Measurements from ENCODE around the gene TTC31. TPM values are rescaled to one million over a fixed set of nuclear protein-coding genes. Genes with fewer than 3 reads are reported as not detected.

TTC31 gene
- total RNA-seq, 1 experiment from 2014 or later, result 38.3 TPM

DNA sequence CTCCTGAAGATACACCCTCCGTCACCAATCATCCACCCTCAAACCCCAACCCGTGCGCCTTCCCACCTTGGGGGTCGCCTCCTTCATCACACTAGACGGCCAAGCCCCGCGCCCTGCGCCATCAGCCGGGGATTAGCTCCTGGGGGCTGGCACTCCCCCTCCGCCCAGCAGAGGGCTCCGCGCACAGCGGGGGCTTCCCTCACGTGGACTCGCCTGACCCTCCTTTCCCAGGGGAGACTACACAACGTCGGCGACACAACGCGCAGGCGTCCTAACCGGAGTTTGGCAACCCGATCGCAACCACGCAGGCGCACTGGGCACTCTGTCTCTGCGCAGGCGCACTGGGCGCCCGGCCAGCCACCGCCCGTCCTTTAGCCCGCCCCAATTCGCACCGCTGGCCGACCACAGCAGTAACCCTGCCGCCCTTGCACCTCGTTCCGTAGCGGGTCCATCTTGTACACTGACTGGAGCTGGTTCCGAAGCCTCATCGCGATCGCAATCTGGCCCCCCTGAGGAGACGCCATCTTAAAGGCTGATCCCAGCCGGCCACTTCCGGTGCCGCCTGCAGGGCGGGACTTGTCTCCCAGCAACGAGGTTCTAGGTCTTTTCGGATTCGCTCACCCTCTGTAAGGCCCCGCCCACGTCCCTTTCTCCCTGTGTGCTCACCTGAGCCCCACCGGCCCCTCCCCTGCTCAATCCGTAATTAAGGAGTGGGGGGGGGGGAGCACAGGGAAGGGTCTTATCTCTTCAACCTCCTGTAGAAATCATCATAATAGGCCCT is 24.5 kb downstream of the TTC31 start, which contains the start of gene PCGF1 (continued):
- TF ChIP-seq, protein P1, sequence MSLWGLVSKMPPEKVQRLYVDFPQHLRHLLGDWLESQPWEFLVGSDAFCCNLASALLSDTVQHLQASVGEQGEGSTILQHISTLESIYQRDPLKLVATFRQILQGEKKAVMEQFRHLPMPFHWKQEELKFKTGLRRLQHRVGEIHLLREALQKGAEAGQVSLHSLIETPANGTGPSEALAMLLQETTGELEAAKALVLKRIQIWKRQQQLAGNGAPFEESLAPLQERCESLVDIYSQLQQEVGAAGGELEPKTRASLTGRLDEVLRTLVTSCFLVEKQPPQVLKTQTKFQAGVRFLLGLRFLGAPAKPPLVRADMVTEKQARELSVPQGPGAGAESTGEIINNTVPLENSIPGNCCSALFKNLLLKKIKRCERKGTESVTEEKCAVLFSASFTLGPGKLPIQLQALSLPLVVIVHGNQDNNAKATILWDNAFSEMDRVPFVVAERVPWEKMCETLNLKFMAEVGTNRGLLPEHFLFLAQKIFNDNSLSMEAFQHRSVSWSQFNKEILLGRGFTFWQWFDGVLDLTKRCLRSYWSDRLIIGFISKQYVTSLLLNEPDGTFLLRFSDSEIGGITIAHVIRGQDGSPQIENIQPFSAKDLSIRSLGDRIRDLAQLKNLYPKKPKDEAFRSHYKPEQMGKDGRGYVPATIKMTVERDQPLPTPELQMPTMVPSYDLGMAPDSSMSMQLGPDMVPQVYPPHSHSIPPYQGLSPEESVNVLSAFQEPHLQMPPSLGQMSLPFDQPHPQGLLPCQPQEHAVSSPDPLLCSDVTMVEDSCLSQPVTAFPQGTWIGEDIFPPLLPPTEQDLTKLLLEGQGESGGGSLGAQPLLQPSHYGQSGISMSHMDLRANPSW (CRISPR knock-in tag; conservative IDR thresholded peaks at IDR 0.05; ENCODE audit: low read depth), result no peak
- TF ChIP-seq SMAD3 (CRISPR knock-in tag; IDR thresholded peaks at IDR 0.05; ENCODE audit: borderline replicate concordance) (0 out of 2 replicates have a peak, but pooled peaks have one; percentile 51), FOXK1 (CRISPR knock-in tag; IDR thresholded peaks at IDR 0.05) (peak; percentile 87; the same call in 1 of the 2 replicates), GABPB1 (CRISPR knock-in tag; IDR thresholded peaks at IDR 0.05) (peak; percentile 82), ATF1 (CRISPR knock-in tag; IDR thresholded peaks at IDR 0.05) (no peak), TEAD4 (CRISPR knock-in tag; IDR thresholded peaks at IDR 0.05) (no peak), ZNF263 (CRISPR knock-in tag; IDR thresholded peaks at IDR 0.05; ENCODE audit: low read depth) (no peak), CBFB (CRISPR knock-in tag; IDR thresholded peaks at IDR 0.05; ENCODE audit: low read depth) (0 out of 2 replicates have a peak, but pooled peaks have one; percentile 68), CREB1 (CRISPR knock-in tag; IDR thresholded peaks at IDR 0.05) (no peak), ETV6 (CRISPR knock-in tag; IDR thresholded peaks at IDR 0.05) (peak; percentile 62; the same call in 1 of the 2 replicates), ZNF396 (CRISPR knock-in tag; IDR thresholded peaks at IDR 0.05; ENCODE audit: borderline replicate concordance) (no peak), MYBL2 (CRISPR knock-in tag; IDR thresholded peaks at IDR 0.05) (no peak), NFE2L1 (CRISPR knock-in tag; IDR thresholded peaks at IDR 0.05) (0 out of 2 replicates have a peak, but pooled peaks have one; percentile 42), FOXJ3 (CRISPR knock-in tag; IDR thresholded peaks at IDR 0.05; ENCODE audit: borderline replicate concordance) (no peak), NR3C1 (CRISPR knock-in tag; conservative IDR thresholded peaks at IDR 0.05; ENCODE audit: low read depth) (no peak), GTF2I (CRISPR knock-in tag; conservative IDR thresholded peaks at IDR 0.05) (no peak)
- TF ChIP-seq, protein P2, sequence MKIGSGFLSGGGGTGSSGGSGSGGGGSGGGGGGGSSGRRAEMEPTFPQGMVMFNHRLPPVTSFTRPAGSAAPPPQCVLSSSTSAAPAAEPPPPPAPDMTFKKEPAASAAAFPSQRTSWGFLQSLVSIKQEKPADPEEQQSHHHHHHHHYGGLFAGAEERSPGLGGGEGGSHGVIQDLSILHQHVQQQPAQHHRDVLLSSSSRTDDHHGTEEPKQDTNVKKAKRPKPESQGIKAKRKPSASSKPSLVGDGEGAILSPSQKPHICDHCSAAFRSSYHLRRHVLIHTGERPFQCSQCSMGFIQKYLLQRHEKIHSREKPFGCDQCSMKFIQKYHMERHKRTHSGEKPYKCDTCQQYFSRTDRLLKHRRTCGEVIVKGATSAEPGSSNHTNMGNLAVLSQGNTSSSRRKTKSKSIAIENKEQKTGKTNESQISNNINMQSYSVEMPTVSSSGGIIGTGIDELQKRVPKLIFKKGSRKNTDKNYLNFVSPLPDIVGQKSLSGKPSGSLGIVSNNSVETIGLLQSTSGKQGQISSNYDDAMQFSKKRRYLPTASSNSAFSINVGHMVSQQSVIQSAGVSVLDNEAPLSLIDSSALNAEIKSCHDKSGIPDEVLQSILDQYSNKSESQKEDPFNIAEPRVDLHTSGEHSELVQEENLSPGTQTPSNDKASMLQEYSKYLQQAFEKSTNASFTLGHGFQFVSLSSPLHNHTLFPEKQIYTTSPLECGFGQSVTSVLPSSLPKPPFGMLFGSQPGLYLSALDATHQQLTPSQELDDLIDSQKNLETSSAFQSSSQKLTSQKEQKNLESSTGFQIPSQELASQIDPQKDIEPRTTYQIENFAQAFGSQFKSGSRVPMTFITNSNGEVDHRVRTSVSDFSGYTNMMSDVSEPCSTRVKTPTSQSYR (CRISPR knock-in tag; IDR thresholded peaks at IDR 0.05), result 0 out of 2 replicates have a peak, but pooled peaks have one; percentile 30
- TF ChIP-seq, protein P3, sequence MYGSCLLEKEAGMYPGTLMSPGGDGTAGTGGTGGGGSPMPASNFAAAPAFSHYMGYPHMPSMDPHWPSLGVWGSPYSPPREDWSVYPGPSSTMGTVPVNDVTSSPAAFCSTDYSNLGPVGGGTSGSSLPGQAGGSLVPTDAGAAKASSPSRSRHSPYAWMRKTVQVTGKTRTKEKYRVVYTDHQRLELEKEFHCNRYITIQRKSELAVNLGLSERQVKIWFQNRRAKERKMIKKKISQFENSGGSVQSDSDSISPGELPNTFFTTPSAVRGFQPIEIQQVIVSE (CRISPR knock-in tag; IDR thresholded peaks at IDR 0.05; ENCODE audit: borderline replicate concordance), result no peak
- TF ChIP-seq, protein P4, sequence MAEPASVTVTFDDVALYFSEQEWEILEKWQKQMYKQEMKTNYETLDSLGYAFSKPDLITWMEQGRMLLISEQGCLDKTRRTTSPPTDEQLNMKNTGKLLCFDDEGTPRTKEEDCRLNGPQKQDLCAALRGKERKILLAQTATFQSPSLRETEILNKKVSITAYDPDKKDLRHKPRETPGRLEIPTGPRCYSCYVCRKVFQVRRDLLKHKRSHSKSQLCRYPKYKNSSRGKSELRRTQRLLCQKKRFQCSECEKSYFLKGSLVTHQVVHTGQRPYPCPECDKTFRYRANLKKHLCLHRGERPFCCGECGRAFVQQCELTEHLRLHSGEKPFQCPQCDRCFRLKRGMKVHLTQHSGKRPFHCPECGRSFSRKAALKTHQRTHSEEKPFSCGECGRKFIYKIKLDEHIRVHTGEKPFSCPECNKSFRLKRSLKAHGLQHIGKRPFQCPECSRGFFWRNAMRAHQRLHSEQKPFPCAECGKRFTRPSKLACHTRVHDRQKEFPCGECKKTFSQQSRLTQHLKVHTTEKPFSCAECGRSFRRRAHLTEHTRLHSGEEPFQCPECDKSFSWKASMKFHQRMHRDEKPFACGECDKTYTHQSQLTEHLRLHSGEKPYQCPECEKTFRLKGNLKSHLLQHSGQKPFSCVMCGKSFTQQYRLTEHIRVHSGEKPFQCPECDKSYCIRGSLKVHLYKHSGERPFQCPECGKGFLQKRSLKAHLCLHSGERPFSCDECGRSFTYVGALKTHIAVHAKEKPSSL (CRISPR knock-in tag; conservative IDR thresholded peaks at IDR 0.05), result no peak
- TF ChIP-seq, protein P5, sequence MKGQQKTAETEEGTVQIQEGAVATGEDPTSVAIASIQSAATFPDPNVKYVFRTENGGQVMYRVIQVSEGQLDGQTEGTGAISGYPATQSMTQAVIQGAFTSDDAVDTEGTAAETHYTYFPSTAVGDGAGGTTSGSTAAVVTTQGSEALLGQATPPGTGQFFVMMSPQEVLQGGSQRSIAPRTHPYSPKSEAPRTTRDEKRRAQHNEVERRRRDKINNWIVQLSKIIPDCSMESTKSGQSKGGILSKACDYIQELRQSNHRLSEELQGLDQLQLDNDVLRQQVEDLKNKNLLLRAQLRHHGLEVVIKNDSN (CRISPR knock-in tag; IDR thresholded peaks at IDR 0.05), result peak; percentile 93
- TF ChIP-seq, protein P6, sequence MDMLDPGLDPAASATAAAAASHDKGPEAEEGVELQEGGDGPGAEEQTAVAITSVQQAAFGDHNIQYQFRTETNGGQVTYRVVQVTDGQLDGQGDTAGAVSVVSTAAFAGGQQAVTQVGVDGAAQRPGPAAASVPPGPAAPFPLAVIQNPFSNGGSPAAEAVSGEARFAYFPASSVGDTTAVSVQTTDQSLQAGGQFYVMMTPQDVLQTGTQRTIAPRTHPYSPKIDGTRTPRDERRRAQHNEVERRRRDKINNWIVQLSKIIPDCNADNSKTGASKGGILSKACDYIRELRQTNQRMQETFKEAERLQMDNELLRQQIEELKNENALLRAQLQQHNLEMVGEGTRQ (CRISPR knock-in tag; IDR thresholded peaks at IDR 0.05), result peak; percentile 91
- TF ChIP-seq, protein P7, sequence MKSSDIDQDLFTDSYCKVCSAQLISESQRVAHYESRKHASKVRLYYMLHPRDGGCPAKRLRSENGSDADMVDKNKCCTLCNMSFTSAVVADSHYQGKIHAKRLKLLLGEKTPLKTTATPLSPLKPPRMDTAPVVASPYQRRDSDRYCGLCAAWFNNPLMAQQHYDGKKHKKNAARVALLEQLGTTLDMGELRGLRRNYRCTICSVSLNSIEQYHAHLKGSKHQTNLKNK (CRISPR knock-in tag; IDR thresholded peaks at IDR 0.05), result no peak
- TF ChIP-seq, protein P8, sequence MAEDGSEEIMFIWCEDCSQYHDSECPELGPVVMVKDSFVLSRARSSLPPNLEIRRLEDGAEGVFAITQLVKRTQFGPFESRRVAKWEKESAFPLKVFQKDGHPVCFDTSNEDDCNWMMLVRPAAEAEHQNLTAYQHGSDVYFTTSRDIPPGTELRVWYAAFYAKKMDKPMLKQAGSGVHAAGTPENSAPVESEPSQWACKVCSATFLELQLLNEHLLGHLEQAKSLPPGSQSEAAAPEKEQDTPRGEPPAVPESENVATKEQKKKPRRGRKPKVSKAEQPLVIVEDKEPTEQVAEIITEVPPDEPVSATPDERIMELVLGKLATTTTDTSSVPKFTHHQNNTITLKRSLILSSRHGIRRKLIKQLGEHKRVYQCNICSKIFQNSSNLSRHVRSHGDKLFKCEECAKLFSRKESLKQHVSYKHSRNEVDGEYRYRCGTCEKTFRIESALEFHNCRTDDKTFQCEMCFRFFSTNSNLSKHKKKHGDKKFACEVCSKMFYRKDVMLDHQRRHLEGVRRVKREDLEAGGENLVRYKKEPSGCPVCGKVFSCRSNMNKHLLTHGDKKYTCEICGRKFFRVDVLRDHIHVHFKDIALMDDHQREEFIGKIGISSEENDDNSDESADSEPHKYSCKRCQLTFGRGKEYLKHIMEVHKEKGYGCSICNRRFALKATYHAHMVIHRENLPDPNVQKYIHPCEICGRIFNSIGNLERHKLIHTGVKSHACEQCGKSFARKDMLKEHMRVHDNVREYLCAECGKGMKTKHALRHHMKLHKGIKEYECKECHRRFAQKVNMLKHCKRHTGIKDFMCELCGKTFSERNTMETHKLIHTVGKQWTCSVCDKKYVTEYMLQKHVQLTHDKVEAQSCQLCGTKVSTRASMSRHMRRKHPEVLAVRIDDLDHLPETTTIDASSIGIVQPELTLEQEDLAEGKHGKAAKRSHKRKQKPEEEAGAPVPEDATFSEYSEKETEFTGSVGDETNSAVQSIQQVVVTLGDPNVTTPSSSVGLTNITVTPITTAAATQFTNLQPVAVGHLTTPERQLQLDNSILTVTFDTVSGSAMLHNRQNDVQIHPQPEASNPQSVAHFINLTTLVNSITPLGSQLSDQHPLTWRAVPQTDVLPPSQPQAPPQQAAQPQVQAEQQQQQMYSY (CRISPR knock-in tag; IDR thresholded peaks at IDR 0.05), result no peak
- TF ChIP-seq, protein P9, sequence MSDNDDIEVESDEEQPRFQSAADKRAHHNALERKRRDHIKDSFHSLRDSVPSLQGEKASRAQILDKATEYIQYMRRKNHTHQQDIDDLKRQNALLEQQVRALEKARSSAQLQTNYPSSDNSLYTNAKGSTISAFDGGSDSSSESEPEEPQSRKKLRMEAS (CRISPR knock-in tag; IDR thresholded peaks at IDR 0.05), result peak; percentile 89
